GM21526 (cell line): ENCODE data around the gene CCDC174.
"Not testable (repeated sequence)": the region's sequence is repeated elsewhere in the genome, so short reads cannot be mapped to it uniquely, and the experiment has no call there.

ENCODE experiments used
- ATAC-seq: cut with Tn5 transposase; IDR thresholded peaks from one replicate; pipeline ENCODE4 v1.9.1; 2021; ENCODE audit warnings: moderate library complexity; ENCODE audit not compliant: unreplicated experiment, low FRiP score

CCDC174 gene

GRCh38 chr3:14647976-14648955, 3.3 kb upstream of the CCDC174 start:
- no peak for ATAC-seq

- no peak for ATAC-seq
Observed at GRCh38 chr3:14649466-14649865, 2.1 kb upstream of the CCDC174 start.

- ATAC-seq: no peak
Observed at GRCh38 chr3:14650193-14650592, 1.4 kb upstream of the CCDC174 start.

DNA sequence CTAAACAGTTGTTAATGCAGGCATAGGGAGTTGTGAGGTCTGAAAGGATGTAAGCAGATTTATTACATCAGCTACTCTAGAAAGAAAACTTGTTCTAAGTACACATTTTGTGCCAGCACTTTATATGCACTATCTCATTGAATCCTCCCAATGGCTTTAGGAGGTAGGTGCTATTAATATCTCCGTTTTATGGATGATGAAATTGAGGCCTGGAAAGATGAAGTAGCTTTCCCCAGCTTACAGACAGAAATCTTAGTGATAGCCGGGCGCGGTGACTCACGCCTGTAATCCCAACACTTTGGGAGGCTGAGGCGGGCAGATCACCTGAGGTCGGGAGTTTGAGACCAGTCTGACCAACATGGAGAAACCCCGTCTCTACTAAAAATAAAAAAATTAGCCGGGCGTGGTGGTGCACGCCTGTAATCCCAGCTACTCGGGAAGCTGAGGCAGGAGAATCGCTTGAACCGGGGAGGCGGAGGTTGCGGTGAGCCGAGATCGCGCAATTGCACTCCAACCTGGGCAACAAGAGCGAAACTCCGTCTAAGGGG, 872 bp downstream of the CCDC174 start:
- ATAC-seq: not testable (repeated sequence)

- ATAC-seq: no peak
Observed at GRCh38 chr3:14657579-14657978, 6.0 kb downstream of the CCDC174 start.

- ATAC-seq: no peak
Observed at GRCh38 chr3:14658978-14659377, 7.4 kb downstream of the CCDC174 start.

DNA sequence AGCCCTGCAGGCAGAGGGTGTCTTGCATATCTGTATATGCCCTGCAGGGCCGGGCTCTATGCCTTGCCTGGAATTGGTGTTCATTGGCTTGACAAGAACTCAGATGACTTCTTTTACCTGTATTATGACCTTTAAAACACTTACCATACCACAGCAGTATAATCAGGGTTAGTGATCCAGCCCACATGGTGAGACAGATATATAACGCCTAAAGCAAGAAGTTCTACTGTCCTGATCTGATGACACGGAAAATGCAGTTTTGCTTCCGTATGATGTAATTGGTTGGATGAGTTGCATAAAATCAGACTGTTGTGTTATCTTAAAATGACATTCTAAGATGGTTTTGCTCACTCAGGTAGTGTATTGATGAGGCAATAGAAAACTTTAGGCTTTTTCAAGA, 9.4 kb downstream of the CCDC174 start:
- no peak for ATAC-seq

- no peak for ATAC-seq
Observed at GRCh38 chr3:14663396-14664135, 12.0 kb downstream of the CCDC174 start.

- no peak for ATAC-seq
Observed at GRCh38 chr3:14664170-14664569, 12.6 kb downstream of the CCDC174 start.

DNA sequence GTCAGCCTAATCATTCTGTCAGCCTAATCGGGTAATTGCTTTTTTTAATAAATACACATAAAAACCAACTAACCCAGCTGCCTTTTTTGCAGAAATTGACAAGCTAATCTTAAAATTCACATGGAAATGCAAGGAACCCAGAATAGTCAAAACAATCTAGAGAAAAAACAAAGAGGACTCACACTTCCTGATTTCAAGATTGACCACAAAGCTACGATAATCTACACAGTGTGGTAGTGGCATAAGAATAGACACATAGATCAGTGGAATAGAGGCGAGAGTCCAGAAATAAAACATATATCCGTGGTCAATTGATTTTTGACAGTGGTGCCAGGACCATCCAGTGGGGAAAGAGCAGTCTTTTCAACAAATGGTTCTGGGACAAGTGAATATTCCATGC, 21.0 kb downstream of the CCDC174 start:
- ATAC-seq: no peak

DNA sequence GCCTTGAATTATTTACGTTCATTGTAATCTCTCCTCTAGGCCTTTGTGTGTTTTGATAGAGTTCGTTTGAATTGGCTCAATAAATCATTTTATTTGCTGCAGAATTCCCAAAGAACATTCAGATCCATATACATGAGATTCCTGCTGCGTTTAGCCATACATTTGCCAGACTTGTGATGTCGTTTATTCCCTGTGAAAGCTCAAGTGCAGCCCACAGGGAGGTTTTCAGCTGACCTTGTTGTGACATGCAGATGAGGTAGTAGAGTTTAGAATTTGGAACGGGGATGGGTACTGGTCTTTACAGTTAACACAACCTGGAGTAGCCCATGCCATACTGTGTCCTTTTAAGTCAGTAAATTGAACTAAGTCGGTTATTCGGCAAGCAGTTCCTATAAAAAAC, 23.3 kb downstream of the CCDC174 start, which contains the start of gene C3orf20:
C3orf20 (plus strand) TSS at position 301 of the 400 bp plus-strand sequence. CDS start 7,573 bp downstream, outside the sequence.
- ATAC-seq: no peak

GRCh38 chr3:14676881-14677280, 25.3 kb downstream of the CCDC174 start:
- no peak for ATAC-seq

DNA sequence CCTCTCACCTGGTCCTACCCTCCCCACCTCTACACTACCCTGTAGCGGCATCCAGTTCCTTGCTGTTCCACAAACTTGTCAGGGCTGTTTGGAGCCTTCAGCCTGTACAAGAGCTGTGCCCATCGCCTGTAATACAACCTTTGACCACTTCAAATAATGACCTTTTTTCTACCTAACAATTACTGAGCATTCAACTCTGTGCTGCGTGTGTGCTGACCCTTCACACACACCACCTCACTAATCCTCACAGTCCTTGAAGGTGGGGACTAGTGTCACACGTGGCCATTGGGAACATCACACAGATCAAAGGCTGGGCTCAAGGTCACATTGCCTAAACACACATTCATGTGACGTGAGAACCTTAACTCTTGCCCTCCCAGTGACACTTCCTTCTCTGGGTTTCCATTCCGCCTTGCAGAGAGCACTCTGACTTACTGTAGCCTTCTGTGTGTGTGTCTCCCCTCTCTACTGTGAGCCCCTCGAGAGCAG, 26.5 kb downstream of the CCDC174 start:
- no peak for ATAC-seq

- no peak for ATAC-seq
Observed at GRCh38 chr3:14680115-14680514, 28.6 kb downstream of the CCDC174 start.

DNA sequence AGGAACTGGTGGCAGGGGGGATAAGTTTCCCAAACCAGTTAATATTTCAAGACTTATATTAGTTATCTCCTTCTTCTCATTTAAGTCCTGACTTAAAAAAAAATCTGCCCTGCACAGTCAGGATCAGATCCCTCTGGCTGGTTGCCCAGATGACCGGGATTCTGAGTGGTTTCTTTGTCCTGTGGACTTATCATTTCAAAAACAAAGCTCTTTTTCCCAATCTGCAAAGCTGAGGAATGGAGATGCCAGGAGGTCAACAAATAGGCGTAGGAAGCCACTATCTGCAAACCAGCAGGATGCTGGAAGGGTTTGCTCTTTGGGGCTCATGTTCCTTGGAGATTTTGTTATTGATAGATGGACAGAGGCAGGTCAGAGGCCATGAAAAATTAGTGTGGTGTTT, 29.2 kb downstream of the CCDC174 start:
- ATAC-seq: no peak

GRCh38 chr3:14684447-14684846, 32.9 kb downstream of the CCDC174 start:
- ATAC-seq: no peak

- ATAC-seq: no peak
Observed at GRCh38 chr3:14685179-14685578, 33.6 kb downstream of the CCDC174 start.

DNA sequence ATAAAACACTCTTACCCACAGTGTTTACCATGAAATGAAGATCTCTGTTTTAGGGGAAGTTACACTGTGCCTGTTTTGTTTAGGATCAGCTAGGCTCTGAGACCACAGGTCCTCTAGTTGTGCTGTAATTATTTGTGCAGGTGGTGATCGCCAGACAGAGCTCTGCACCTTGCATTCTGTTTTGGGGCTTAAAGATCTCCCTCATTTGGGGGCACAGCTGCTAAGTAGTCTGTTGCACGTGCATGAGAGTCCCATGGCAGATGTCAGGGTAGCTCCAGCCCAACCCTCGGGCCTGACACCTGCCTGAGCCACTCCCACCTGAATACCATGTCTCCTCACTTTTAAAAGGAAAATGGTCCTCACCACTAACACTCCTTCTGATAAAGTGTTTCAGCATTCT, 35.8 kb downstream of the CCDC174 start:
- no peak for ATAC-seq

GRCh38 chr3:14688525-14688924, 37.0 kb downstream of the CCDC174 start:
- ATAC-seq: peak; percentile 58

DNA sequence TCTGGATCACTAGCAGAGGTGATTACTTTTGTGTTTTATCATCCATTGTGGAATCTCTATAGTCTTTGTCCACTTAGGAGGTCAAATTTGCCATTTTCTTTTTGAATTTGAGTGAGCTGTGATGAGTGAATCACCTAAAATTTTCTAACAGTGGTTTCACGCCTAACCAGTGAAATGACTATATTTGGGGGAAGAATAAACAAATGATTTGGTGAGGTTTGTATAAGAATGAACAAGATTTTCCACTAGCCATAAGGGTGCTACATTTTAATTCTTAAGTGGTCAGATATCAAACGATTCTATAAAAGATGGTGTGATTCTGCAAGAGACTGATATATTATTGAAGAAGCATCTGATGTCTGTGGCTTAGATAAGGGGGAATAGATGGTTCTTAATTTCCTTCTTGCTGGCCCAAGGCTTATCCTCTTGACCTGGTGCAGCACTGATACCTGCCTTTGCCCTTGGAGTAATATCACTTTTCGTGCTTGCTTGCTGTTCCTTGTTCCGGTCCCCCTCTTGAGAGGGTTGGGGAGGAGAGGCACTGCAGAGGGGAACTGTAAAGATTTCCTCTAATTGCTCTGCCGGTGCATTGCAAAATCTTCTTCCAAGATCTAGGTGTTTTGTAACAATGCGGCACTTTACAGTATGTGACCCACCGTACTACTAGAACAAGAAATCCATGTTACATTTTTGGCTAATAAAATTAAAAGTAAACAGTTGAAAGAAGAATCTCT, 37.9 kb downstream of the CCDC174 start:
- no peak for ATAC-seq
